ENCODE results near the gene EVI5L.

EVI5L gene

DNA sequence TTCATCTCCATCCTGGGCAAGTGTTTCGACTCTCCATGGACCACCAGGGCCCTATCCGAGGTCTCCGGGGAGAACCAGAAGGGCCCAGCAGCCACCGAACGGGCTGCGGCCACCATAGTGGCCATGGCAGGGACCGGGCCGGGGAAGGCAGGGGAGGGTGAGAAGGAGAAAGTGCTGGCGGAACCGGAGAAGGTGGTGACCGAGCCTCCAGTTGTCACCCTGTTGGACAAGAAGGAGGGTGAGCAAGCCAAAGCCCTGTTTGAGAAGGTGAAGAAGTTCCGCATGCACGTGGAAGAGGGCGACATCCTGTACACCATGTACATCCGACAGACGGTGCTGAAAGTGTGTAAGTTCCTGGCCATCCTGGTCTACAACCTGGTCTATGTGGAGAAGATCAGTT, 68.9 kb downstream of the EVI5L start:
- no peak for DNase-seq (ENCODE audit: low read depth)

DNA sequence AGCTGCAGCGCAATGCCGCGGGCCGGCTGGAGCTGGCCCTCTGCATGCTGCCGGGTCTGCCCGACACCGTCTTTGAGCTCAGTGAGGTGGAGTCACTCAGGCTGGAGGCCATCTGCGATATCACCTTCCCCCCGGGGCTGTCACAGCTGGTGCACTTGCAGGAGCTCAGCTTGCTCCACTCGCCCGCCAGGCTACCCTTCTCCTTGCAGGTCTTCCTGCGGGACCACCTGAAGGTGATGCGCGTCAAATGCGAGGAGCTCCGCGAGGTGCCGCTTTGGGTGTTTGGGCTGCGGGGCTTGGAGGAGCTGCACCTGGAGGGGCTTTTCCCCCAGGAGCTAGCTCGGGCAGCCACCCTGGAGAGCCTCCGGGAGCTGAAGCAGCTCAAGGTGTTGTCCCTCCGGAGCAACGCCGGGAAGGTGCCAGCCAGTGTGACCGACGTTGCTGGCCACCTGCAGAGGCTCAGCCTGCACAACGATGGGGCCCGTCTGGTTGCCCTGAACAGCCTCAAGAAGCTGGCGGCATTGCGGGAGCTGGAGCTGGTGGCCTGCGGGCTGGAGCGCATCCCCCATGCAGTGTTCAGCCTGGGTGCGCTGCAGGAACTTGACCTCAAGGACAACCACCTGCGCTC, 69.8 kb downstream of the EVI5L start:
- DNase-seq (ENCODE audit: low read depth) = no peak

DNA sequence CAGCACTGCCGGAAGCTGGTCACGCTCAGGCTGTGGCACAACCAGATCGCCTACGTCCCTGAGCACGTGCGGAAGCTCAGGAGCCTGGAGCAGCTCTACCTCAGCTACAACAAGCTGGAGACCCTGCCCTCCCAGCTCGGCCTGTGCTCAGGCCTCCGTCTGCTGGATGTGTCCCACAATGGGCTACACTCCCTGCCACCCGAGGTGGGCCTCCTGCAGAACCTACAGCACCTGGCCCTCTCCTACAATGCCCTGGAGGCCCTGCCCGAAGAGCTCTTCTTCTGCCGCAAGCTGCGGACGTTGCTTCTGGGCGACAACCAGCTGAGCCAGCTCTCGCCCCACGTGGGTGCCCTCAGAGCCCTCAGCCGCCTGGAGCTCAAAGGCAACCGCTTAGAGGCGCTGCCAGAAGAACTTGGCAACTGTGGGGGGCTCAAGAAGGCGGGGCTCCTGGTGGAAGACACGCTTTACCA, 70.4 kb downstream of the EVI5L start:
- no peak for DNase-seq (ENCODE audit: low read depth)

DNA sequence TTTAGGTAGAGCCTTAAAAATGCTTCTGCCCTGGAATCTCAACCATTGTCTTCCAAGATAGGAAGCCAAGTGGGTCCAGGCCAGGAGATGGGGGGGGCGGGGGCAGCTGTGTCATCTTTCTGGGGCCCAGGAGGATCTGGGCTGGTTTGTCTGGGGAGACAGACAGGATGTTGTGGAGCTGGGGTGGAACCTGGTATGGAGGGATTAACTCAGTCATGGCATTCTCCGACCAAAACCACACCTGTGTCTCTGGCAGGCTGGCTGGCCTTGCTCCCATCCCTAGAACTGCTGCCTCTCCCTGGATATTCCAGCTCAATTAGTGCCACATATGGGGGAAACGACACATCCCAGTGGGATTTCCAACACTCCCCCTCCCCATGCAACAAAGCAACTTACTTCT, 70.9 kb downstream of the EVI5L start:
- no peak for DNase-seq (ENCODE audit: low read depth)

DNA sequence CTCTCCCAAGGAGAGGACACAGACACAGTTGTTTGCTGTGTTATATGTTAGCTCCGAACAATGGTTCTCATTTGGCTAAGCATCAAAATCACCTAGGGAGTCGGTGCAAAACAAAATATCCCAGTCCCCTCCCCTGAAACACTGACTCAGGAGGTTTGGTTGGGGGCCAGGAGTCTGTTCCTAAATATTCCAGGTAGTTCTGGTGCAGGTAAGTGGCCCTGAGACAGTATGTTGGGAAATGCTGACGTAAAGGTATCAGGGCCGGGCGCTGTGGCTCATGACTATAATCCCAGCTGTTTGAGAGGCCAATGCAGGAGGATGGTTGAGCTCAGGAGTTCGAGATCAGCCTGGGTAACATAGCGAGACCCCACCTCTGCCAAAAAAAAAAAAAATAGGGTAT, 71.3 kb downstream of the EVI5L start:
- DNase-seq (ENCODE audit: low read depth) = no peak

DNA sequence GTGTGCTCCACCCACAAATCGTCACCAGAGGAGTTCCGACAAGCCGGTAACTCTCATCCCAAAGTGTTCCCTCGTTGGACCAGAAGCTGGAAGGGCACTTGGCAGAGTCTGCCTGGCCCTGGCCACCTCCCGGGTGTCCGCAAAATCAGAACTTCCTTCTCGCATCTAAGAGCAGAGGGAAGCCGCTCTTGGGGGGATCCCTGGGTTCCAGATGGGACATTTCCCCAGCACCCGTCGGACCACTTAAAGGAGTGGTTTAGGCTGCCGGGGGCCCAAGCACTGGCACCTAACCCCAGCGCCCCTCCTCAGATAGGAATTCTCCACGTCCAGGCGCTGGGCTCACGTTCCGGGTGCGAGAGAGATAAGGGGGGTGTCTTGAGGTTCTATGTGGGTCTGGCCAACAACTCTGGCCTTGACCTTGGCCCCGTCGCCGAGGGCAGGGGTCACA, 72.8 kb downstream of the EVI5L start:
- DNase-seq (ENCODE audit: low read depth) = no peak

DNA sequence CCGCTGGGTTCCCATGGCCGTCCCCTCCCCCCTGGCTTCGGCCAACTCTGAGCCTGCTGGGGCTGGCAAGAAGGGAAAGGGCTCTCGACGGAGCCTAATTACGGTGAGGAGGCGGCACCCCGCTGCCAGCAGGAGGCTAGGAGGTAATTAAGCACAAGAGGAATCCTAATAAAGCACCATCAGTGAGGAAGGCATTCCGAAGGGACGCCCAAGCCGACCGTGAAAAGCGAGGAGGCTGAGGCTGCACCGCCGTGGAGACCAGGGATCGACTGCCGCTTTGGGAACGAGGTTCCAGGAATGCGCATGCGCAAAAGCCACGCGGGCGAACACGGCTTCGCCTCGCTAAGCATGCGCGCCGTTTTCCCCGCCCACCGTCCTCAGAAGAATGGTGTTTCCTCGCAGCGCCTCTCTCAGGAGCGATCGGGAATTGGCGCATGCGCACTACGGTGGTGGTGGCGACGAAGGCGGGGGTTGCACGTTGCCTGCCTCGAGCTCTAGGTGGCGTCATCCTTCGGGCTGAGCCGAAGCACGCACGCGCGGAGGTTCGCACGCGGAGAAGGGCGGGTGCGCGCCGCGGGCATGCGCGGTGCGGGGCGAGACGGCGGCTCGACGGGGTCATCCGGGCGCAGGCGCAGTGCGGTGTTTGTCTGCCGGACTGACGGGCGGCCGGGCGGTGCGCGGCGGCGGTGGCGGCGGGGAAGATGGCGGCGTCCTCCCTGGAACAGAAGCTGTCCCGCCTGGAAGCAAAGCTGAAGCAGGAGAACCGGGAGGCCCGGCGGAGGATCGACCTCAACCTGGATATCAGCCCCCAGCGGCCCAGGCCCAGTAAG, 73.4 kb downstream of the EVI5L start, which contains the start of gene MAP2K7:
Gene MAP2K7, plus strand, starts transcription at position 634 of the 830 bp plus-strand sequence. Its CDS starts 68 bp downstream, at position 702.
- DNase-seq (ENCODE audit: low read depth) = peak; percentile 100

DNA sequence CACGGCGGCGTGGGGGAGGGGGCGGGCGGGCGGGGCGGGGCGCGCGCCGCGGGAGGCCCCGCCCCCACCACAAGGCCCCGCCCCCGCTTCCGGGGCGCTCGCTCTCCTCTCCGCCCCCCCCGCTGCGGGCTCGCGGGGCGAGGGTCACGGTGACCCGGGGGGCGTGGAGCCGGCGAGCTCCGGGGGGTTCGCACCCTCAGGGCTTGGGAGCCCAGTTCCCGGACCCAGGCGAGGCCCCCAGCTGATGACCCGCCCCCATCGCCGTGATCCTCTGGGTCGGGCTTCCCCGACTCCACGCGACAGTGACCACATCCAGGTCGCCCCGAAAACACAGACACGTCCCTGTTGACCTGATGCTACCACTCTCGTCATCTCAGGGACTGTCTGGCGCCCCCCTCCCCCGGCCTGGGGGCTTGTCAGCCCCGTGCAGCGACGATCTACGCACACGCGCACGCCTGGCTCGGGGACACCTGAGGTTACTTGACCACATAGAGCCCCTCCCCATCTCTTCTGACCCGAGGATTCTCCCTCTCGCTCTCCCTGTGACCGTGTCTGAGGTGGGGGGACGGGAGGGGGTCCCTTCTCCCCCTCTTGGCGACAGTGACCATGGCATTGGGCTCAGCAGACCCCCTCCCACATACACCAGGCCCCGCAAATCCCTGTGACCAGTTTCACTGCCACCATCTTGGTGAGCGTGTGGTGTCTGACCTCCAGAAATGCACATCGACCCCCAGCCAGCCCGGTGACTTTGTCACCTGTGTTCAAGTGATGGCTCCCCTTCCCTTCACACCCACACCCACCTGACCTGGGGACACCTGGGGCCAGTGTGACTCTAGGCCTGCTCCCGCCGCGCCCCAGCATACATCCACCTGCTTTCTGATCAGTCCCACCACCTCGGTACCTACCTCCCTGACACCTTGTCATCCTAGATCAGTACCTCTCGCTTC, 74.3 kb downstream of the EVI5L start:
- peak; percentile 47 for DNase-seq (ENCODE audit: low read depth)

DNA sequence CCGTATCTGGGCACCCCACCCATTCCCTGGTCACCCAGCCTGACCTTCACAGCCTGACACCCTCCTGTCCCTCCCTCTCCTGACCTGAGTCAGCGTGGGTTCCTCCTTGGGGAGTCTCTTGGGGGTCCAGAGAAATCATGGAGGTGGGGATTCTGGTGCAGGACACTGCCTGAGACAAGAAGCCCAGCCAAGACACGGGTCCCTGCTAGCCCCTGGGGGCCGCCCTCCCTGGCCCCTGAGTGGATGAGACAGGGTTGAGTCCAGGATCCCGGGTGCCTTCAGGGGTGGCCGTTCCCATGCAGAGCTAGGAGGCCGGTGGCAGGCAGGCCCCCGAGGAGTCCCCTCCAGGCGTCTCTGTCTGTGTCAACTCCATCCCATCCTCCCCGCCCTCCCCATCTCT, 75.2 kb downstream of the EVI5L start:
- no peak for DNase-seq (ENCODE audit: low read depth)

DNA sequence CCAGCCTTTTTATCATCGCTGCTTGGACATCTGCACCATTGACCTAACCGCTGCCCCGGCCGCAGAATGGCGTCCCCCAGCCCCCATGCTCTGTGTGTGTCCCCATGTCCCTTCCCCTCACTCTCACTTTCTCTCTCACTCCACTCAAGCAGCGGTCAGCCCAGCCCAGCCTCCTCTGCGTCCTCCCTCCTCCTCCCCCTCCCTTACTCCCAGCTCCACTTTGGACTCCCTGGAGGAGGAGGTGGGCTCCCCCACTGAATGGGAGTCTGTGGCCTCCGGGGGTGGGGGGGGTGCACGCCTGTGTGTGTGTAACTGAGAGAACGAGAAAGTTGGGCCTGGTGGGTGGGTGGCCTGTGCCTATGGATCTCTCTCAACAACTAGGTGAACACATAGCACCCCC, 75.8 kb downstream of the EVI5L start:
- no peak for DNase-seq (ENCODE audit: low read depth)

DNA sequence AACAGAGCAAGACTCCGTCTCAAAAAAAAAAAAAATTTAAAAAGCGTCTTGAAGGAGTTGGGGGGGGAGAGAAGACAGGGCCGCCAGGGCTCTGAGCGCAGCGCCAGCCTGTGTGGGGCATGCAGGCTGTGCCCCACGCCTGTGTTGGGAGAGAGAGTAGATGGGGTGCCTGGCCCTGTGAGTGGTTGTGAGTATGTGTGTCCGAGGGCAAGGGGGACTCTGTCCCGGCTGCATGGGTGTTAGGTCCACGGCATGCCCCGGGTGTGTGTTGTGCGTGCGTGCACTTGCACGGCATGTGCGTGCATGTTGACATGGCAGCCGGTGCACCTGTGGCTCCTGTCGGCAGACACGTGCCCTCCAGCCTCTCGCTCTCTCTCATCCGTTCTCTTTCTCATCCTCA, 77.1 kb downstream of the EVI5L start:
- no peak for DNase-seq (ENCODE audit: low read depth)

DNA sequence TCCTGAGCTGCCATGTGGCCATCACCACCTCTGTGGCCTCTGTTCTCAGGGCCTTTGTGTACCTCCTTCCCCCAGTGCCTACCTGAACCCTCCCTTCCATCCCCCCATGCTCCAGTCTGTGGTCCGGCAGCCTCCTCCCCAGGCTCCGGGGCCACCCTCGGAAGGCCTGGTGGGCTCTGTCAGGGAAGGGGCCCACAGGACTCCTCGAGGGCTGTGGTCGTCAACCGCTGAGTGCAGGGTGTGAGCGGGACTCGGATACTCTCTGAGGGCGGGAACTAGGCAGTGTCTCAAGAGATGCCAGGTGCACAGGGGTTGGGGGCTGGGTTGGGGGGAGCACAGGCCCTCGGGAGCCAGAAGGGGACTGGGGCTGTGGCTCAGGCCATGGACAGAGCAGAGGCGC, 77.5 kb downstream of the EVI5L start:
- no peak for DNase-seq (ENCODE audit: low read depth)

DNA sequence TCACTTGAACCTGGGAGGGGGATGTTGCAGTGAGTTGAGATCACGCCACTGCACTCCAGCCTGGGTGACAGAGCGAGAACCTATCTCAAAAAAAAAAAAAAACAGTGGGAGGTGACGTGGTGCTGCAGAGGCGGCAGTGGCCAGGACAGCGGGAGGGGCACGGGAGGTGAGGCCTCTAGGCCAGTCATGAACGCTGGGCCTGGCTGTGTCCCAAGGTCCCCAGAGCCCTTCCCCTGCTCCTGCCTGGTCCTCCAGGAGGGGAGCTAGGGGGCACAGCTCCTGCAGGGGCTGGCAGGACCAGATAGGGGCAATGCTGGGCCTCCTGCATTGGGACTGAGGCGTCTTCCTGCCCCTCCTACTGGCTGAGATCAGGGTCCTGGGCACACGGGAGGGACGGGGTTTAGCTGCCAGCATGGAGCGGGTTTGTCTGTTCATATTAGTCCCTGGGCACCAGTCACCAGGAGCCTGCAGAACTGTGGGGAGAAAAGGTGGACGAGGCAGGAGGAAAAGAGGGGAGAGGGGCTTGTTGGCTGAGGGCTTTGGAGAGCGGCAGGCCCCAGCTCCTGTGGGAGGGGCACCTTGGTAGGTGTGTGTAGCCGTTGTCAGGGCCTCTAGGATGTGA, 78.2 kb downstream of the EVI5L start:
- DNase-seq (ENCODE audit: low read depth) = no peak

DNA sequence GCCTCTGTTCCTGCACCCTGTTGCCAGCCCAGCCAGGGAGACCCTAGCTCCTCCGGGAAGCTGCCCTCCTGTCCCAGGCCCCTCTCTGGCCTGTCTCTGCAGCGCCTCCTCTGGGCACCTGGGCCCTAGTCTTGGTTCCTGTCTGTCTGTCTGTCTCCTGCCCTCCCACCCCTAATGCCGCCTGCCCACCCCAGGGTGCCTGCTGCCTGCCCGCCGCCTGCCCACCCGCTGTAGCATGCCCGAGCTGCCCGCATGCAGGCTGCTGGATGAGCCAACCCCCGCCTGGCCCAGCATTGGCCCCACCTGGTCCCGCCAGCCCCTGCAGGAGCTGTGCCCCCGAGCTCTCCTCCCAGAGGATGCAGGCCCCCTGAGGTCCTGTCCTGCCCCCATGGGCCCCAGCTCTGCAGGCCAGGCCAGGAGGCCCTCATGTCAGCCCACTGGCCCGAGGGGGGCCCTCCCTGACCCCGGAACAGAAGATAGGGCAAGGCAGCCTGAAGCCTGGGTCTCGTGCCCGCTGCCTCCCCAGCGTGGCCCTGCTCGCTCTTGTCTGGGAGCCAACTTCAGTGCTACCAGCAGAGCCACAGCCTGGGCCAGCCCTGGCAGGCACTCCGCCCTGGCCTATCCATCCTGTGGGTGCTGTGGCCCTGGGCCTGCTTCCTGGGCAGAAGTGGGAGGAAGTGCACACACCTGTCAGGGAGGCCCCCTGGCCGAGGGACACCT, 78.9 kb downstream of the EVI5L start:
- DNase-seq (ENCODE audit: low read depth) = no peak

DNA sequence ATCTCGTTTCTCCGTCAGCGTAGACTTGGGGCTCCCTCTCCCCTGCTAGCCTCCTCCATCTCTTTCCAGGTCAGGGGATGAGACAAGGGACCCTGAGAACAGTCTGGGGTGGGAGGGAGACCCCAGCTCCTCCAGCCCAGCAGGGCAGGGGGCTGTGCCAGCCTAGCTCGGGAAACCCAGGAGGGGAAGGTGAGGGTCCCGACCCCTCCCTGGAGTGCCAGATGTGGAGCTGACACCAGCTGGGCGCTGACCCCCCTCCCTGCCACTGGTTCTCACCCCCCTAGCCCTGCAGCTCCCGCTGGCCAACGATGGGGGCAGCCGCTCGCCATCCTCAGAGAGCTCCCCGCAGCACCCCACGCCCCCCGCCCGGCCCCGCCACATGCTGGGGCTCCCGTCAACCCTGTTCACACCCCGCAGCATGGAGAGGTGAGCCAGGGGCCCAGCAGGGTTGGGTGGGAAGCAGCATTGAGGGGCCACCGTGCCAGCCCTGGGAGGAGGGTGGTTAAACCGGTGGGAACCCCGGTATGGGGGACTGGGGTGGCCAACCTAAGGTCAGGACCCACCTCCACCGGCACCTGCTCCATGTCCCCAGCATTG, 79.6 kb downstream of the EVI5L start:
- no peak for DNase-seq (ENCODE audit: low read depth)

DNA sequence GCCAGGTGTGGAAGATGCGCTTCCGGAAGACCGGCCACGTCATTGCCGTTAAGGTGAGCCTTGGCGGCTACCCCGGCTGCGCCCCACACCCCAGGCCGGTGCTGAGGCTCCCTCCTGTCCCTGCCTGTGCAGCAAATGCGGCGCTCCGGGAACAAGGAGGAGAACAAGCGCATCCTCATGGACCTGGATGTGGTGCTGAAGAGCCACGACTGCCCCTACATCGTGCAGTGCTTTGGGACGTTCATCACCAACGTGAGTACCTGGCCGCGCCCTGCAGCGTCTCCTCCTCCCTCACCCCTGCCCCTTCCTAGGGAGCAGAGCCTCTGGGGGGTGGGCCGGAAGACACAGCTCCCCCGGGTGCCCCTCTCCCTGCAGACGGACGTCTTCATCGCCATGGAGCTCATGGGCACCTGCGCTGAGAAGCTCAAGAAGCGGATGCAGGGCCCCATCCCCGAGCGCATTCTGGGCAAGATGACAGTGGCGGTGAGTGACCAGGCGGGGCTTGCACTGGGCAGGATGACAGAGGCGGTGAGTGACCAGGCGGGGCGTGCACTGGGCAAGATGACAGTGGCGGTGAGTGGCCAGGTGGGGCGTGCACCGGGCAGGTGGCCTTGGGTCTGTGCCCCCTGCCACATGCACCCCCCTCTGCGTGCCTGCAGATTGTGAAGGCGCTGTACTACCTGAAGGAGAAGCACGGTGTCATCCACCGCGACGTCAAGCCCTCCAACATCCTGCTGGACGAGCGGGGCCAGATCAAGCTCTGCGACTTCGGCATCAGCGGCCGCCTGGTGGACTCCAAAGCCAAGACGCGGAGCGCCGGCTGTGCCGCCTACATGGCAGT, 80.5 kb downstream of the EVI5L start:
- no peak for DNase-seq (ENCODE audit: low read depth)

DNA sequence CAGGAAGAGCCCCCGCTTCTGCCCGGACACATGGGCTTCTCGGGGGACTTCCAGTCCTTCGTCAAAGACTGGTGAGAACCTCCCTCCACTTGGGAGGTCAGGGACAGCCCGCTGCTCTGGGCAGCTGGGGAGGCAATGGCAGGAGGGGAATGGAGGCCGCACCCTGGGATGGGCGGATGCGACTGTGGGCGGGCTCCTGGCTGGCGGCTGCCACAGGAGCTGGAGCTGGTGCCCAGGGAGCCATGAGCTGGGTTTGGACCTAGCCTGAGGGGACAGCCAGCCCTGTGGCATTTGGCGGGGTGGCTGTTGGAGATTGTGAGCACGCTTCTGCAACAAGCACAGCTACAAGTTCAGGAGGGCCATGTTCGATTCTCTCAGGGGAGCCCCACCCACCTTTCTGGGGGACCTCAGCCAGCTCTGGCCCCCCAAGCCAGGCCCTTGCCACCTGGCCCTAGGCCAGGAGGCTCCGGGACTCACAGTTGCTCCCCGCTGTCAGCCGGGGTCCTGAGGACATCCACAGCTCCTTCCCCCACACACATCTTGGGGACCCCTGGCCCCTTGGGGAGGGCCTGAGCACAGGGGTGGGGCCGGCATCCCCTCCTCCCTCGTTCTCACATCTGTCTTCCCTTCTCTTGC, 81.6 kb downstream of the EVI5L start:
- DNase-seq (ENCODE audit: low read depth) = no peak

DNA sequence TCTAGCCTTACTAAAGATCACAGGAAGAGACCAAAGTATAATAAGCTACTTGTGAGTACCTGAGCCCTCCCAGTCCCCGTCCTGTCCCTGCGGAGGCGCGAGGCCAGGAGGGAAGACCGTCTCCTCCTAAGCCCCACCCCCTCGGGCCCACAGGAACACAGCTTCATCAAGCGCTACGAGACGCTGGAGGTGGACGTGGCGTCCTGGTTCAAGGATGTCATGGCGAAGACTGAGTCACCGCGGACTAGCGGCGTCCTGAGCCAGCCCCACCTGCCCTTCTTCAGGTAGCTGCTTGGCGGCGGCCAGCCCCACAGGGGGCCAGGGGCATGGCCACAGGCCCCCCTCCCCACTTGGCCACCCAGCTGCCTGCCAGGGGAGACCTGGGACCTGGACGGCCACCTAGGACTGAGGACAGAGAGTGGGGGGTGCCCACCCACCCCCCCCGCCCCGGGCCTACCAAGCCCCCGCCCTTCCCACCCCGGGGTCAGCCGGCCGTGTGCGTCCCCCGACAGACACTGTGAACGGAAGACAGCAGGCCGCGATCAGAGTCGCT, 82.2 kb downstream of the EVI5L start:
- no peak for DNase-seq (ENCODE audit: low read depth)

Measured in T follicular helper cell (primary cell).